ENCODE results near the gene ADPRH.
A peak's percentile ranks its signal among the peaks of the same experiment; 100 is the strongest.
"Not testable (repeated sequence)": the region's sequence is repeated elsewhere in the genome, so short reads cannot be mapped to it uniquely, and the experiment has no call there.

Gene ADPRH

DNA sequence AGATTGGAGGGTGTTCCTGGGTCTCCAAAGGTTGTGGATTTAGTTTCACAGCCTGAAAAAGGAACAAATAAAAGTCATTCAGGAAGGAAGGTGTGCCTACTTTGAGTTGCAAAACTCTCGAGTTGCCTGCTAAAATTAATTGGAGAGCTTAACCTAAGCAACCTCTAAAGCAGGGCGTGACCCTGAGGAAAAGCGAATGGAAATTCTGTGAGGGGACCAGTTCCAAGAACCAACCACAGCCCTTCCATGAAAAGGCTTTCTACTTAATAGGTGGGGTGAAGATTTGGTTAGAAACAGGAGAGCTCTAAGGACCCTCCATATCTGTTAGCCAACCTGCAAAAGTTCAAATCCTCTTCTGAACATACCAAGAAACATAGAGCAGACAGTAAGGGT, 21.4 kb upstream of the ADPRH start:
- no peak for TF ChIP-seq CTCF (IDR thresholded peaks at IDR 0.05; ENCODE audit: extremely low read depth, insufficient read depth, missing control alignments)
- in situ Hi-C loops (cut with MboI; ENCODE audit: low pct_unique_long_range_greater_than_20kb, low sequenced_read_pairs, unreplicated experiment) = no loop called here
- DNase-seq (ENCODE audit: low spot score) = no peak

- no peak for TF ChIP-seq CTCF (IDR thresholded peaks at IDR 0.05; ENCODE audit: extremely low read depth, insufficient read depth, missing control alignments)
- no peak for DNase-seq (ENCODE audit: low spot score)
- in situ Hi-C loops (cut with MboI; ENCODE audit: low pct_unique_long_range_greater_than_20kb, low sequenced_read_pairs, unreplicated experiment) = no loop called here
Observed at GRCh38 chr3:119558626-119559317, 20.5 kb upstream of the ADPRH start.

DNA sequence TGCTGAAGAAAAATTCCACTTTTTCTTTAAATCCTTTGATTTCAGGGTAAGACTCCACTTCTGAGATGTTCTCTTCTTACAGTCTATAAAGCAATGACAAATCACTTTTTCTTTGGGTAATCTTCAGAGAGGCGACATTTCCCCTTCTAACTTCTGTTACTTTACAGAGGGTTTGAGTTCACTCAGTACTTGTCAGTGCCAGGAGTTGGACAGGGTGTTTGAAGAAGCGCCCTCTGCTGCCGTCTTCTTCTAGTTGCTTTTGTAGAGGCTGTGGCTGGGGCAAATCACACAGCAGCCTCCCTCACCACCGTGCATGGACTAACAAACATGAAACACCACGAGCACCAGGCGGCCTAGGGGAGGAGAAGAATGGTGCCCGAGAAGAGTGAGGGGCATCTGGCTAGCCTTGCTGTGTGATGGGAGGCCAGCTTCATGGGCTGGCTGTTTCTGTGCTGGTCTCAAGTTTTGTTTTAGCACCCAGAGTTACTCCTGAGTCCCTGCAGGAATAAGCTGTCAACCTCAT, 19.8 kb upstream of the ADPRH start, which contains the start of gene CD80:
Gene CD80 (minus strand): TSS at position 174 of the 523 bp plus-strand sequence. CDS start 1,886 bp downstream, outside the sequence.
- in situ Hi-C loops (cut with MboI; ENCODE audit: low pct_unique_long_range_greater_than_20kb, low sequenced_read_pairs, unreplicated experiment) = no loop called here
- peak; percentile 45 for DNase-seq (ENCODE audit: low spot score)
- TF ChIP-seq CTCF (IDR thresholded peaks at IDR 0.05; ENCODE audit: extremely low read depth, insufficient read depth, missing control alignments) = peak; percentile 78

DNA sequence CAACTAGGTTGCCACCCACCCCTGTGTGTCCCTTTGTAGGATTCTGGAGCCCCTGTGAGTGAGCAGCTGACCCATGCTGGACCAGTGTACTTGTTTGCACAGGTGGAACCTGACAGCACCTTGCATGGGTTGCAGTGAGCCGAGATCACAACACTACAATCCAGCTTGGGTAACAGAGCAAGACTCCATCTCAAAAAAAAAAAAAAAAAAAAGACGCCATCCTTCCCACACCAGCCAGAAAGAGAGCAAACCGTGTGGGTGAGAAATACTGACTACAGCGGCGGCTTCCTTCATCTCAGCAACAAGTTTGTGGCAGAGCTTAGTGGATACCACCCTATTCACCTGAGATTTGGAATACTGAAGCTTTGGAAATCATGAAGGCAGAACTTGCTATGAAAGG, 19.1 kb upstream of the ADPRH start:
- in situ Hi-C loops (cut with MboI; ENCODE audit: low pct_unique_long_range_greater_than_20kb, low sequenced_read_pairs, unreplicated experiment) = no loop called here
- no peak for DNase-seq (ENCODE audit: low spot score)
- no peak for TF ChIP-seq CTCF (IDR thresholded peaks at IDR 0.05; ENCODE audit: extremely low read depth, insufficient read depth, missing control alignments)

- in situ Hi-C loops (cut with MboI; ENCODE audit: low pct_unique_long_range_greater_than_20kb, low sequenced_read_pairs, unreplicated experiment) = no loop called here
- peak; percentile 75 for DNase-seq (ENCODE audit: low spot score)
- no peak for TF ChIP-seq CTCF (IDR thresholded peaks at IDR 0.05; ENCODE audit: extremely low read depth, insufficient read depth, missing control alignments)
Observed at GRCh38 chr3:119562307-119562961, 16.9 kb upstream of the ADPRH start.

DNA sequence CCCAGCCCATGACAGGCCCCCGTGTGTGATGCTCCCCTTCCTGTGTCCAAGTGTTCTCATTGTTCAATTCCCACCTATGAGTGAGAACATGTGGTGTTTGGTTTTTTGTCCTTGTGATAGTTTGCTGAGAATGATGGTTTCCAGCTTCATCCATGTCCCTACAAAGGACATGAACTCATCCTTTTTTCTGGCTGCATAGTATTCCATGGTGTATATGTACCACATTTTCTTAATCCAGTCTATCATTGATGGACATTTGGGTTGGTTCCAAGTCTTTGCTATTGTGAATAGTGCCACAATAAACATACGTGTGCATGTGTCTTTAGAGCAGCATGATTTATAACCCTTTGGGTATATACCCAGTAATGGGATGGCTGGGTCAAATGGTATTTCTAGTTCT, 16.0 kb upstream of the ADPRH start:
- DNase-seq (ENCODE audit: low spot score); in situ Hi-C loops (cut with MboI; ENCODE audit: low pct_unique_long_range_greater_than_20kb, low sequenced_read_pairs, unreplicated experiment): not testable (repeated sequence)

DNA sequence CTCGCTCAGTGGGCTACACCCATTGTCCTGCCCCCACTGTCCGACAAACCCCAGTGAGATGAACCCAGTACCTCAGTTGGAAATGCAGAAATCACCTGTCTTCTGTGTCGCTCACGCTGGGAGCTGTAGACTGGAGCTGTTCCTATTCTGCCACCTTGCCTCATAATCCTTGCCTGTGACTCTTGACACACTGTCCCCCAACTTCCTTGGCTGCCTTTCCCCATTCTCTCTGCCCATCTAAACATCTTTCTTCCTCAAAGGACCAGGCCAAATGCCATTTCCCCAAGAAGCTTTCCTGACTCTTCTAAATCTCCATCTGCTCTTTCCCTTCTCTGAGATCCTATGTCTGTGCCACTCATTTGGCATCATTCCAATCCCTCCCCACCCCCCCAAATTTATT, 10.1 kb upstream of the ADPRH start:
- TF ChIP-seq CTCF (IDR thresholded peaks at IDR 0.05; ENCODE audit: extremely low read depth, insufficient read depth, missing control alignments) = no peak
- DNase-seq (ENCODE audit: low spot score) = no peak
- in situ Hi-C loops (cut with MboI; ENCODE audit: low pct_unique_long_range_greater_than_20kb, low sequenced_read_pairs, unreplicated experiment) = no loop called here
